ENCODE results near the gene GALK2.
"Not testable (repeated sequence)": the region's sequence is repeated elsewhere in the genome, so short reads cannot be mapped to it uniquely, and the experiment has no call there.

Gene GALK2

GRCh38 chr15:49354439-49354838 is 184.4 kb downstream of the GALK2 start:
- DNase-seq: not testable (repeated sequence)

- DNase-seq: no peak
Observed at GRCh38 chr15:49361370-49361769, 191.3 kb downstream of the GALK2 start.

GRCh38 chr15:49366496-49366895 is 196.4 kb downstream of the GALK2 start:
- DNase-seq: no peak

GRCh38 chr15:49370782-49371181 is 200.7 kb downstream of the GALK2 start:
- DNase-seq: peak; percentile 8

- DNase-seq: no peak
Observed at GRCh38 chr15:49372366-49372765, 202.3 kb downstream of the GALK2 start.

- no peak for DNase-seq
Observed at GRCh38 chr15:49379996-49380395, 209.9 kb downstream of the GALK2 start.

- no peak for DNase-seq
Observed at GRCh38 chr15:49380912-49381311, 210.9 kb downstream of the GALK2 start.

Measured in fibroblast of skin of back (primary cell).